Neural cell (in vitro differentiated cells): ENCODE results near the gene PELO. TPM values are rescaled to one million over a fixed set of nuclear protein-coding genes. Genes with fewer than 3 reads are reported as not detected.

ENCODE experiments used
- H2AFZ ChIP-seq: fragments of 200-600, 300-800 bp; sonication (generic), shearing (Covaris generic); 2 replicates; pipeline ENCODE4 v1.6.0; 2014; ENCODE audit warnings: low read depth, mild to moderate bottlenecking, antibody characterized with exemption, low read length, moderate library complexity
- H3F3A ChIP-seq: fragments of 200-600 bp; shearing (Covaris generic); 2 replicates; pipeline ENCODE4 v1.6.1; 2016; ENCODE audit warnings: mild to moderate bottlenecking, moderate library complexity, mixed read lengths, antibody characterized with exemption, low read length; ENCODE audit not compliant: insufficient read depth, poor library complexity, severe bottlenecking
- H3K27ac ChIP-seq: fragments of 200-600, 300-800 bp; sonication (generic), shearing (Covaris generic); 2 replicates; pipeline ENCODE4 v1.5.1; 2014; ENCODE audit warnings: mild to moderate bottlenecking, low read length, moderate library complexity
- H3K27me3 ChIP-seq: fragments of 300-800, 200-600 bp; sonication (generic), shearing (Covaris generic); 2 replicates; pipeline ENCODE4 v1.6.0; 2014; ENCODE audit warnings: mild to moderate bottlenecking, low read depth, low read length, moderate library complexity; ENCODE audit not compliant: insufficient read depth
- H3K36me3 ChIP-seq: fragments of 300-800, 200-600 bp; sonication (generic), shearing (Covaris generic); 2 replicates; pipeline ENCODE4 v1.5.1; 2014; ENCODE audit warnings: mild to moderate bottlenecking, antibody characterized with exemption, low read length, moderate library complexity; ENCODE audit not compliant: insufficient read depth
- H3K4me2 ChIP-seq: fragments of 300-800, 200-600 bp; sonication (generic), shearing (Covaris generic); 2 replicates; pipeline ENCODE4 v1.6.0; 2014; ENCODE audit warnings: mild to moderate bottlenecking, low read length
- H3K4me3 ChIP-seq: fragments of 300-800, 200-600 bp; sonication (generic), shearing (Covaris generic); 2 replicates; pipeline ENCODE4 v1.5.1; 2014; ENCODE audit warnings: mild to moderate bottlenecking, low read length, moderate library complexity
- H3K79me2 ChIP-seq: fragments of 200-600 bp; shearing (Covaris generic); replicated peaks from 2 replicates; pipeline ENCODE4 v1.6.0; 2014; ENCODE audit warnings: mild to moderate bottlenecking, low read length, moderate library complexity; ENCODE audit not compliant: insufficient read depth
- H3K9ac ChIP-seq: fragments of 300-800, 200-600 bp; sonication (generic), shearing (Covaris generic); 2 replicates; pipeline ENCODE4 v1.6.1; 2016; ENCODE audit warnings: mild to moderate bottlenecking, low read length, mixed read lengths
- H3K9me2 ChIP-seq: fragments of 200-600 bp; shearing (Covaris generic); 2 replicates; pipeline ENCODE4 v1.6.1; 2016; ENCODE audit warnings: mild to moderate bottlenecking, low read length, mixed read lengths; ENCODE audit not compliant: insufficient read depth
- H3K9me3 ChIP-seq: fragments of 200-600, 300-800 bp; sonication (generic), shearing (Covaris generic); 2 replicates; pipeline ENCODE4 v1.6.1; 2016; ENCODE audit warnings: mild to moderate bottlenecking, mixed run types, low read length, moderate library complexity, mixed read lengths
- H4K20me1 ChIP-seq: fragments of 200-600 bp; shearing (Covaris generic); 2 replicates; pipeline ENCODE4 v1.6.1; 2016; ENCODE audit warnings: mild to moderate bottlenecking, mixed run types; ENCODE audit not compliant: insufficient read depth
- CTCF ChIP-seq: fragments of 450-650 bp; IDR thresholded peaks from 2 replicates; pipeline ENCODE4 v1.5.1; 2014; ENCODE audit warnings: antibody characterized with exemption, mild to moderate bottlenecking, moderate library complexity; ENCODE audit not compliant: poor library complexity, severe bottlenecking
- EP300 ChIP-seq: fragments of 450-650 bp; conservative IDR thresholded peaks from 2 replicates; pipeline ENCODE4 v1.6.1; 2014; ENCODE audit warnings: antibody characterized with exemption, mild to moderate bottlenecking, moderate library complexity; ENCODE audit not compliant: poor library complexity, severe bottlenecking
- EZH2 ChIP-seq: fragments of 200-600, 300-800 bp; shearing (Covaris generic), sonication (generic); IDR thresholded peaks from 2 replicates; pipeline ENCODE4 v1.6.1; 2014; ENCODE audit warnings: antibody characterized with exemption, low read length, borderline replicate concordance, mild to moderate bottlenecking; ENCODE audit not compliant: insufficient read depth, poor library complexity, severe bottlenecking
- MXI1 ChIP-seq: fragments of 450-650 bp; conservative IDR thresholded peaks from 2 replicates; pipeline ENCODE4 v1.6.1; 2014; ENCODE audit warnings: antibody characterized with exemption, mild to moderate bottlenecking; ENCODE audit not compliant: poor library complexity, severe bottlenecking
- POLR2AphosphoS5 ChIP-seq: IDR thresholded peaks from 2 replicates; pipeline ENCODE4 v1.6.1; 2012
- RAD21 ChIP-seq: fragments of 450-650 bp; conservative IDR thresholded peaks from 2 replicates; pipeline ENCODE4 v1.6.1; 2014; ENCODE audit warnings: antibody characterized with exemption, mild to moderate bottlenecking, moderate library complexity
- REST ChIP-seq: IDR thresholded peaks from 2 replicates; pipeline ENCODE4 v1.6.1; 2012; ENCODE audit warnings: borderline replicate concordance
- SMC3 ChIP-seq: fragments of 450-650 bp; conservative IDR thresholded peaks from 2 replicates; pipeline ENCODE4 v1.6.1; 2014; ENCODE audit warnings: antibody characterized with exemption, mild to moderate bottlenecking, moderate library complexity; ENCODE audit not compliant: poor library complexity
- TAF1 ChIP-seq: IDR thresholded peaks from 2 replicates; pipeline ENCODE4 v1.6.1; 2012; ENCODE audit warnings: low read depth
- polyA plus RNA-seq: library from polyadenylated mRNA; depleted of rRNA; stranded (reverse); fragments of >200 nt; gene quantifications from 2 replicates; pipeline ENCODE4 v1.2.3, GENCODE V29; 2014

Gene PELO
- polyA plus RNA-seq, 1 donor from 2014 or later, result 10.5 TPM

GRCh38 chr5:52774005-52774410, 13.7 kb upstream of the PELO start:
- Histone ChIP-seq H4K20me1 (no peaks in the 10 kb centered on the region), H3K79me2 (no peaks in the 10 kb centered on the region), H2AFZ (no peak overlapping the region), H3K9me3 (no peaks in the 10 kb centered on the region), H3F3A (no peaks in the 10 kb centered on the region), H3K27me3 (no peaks in the 10 kb centered on the region), H3K4me3 (no peak overlapping the region), H3K4me2 (no peak overlapping the region), H3K36me3 (no peaks in the 10 kb centered on the region), H3K27ac (no peak overlapping the region), H3K9me2 (no peaks in the 10 kb centered on the region), H3K9ac (no peak overlapping the region)
- no peak for TF ChIP-seq EP300
- TF ChIP-seq RAD21, result no peak
- TF ChIP-seq CTCF, result no peak
- no peak for TF ChIP-seq POLR2AphosphoS5
- no peak for TF ChIP-seq EZH2
- no peak for TF ChIP-seq MXI1
- no peak for TF ChIP-seq SMC3
- no peak for TF ChIP-seq REST
- TF ChIP-seq TAF1, result no peak

- H3K4me3 ChIP-seq, result no peak overlapping the region
- H2AFZ ChIP-seq, result no peak overlapping the region
- no peaks in the 10 kb centered on the region for H3K9me3 ChIP-seq
- H3K27ac ChIP-seq, result no peak overlapping the region
- H3K9me2 ChIP-seq, result no peaks in the 10 kb centered on the region
- H3K4me2 ChIP-seq, result no peak overlapping the region
- no peaks in the 10 kb centered on the region for H3K27me3 ChIP-seq
- H3K9ac ChIP-seq, result no peak overlapping the region
- no peaks in the 10 kb centered on the region for H4K20me1 ChIP-seq
- no peak for TF ChIP-seq RAD21
- no peak for TF ChIP-seq EZH2
- no peak for TF ChIP-seq POLR2AphosphoS5
- TF ChIP-seq TAF1, result no peak
- no peak for TF ChIP-seq EP300
- TF ChIP-seq CTCF, result no peak
- TF ChIP-seq MXI1, result no peak
- H3K79me2 ChIP-seq, result no peaks in the 10 kb centered on the region
- H3K36me3 ChIP-seq, result no peaks in the 10 kb centered on the region
- no peaks in the 10 kb centered on the region for H3F3A ChIP-seq
Observed at GRCh38 chr5:52776116-52776515, 11.6 kb upstream of the PELO start.
